Spleen (tissue), 7 donors: ENCODE results near the gene FBXO33.

Experiments used
- CTCF ChIP-seq, 11 experiments: fragments of 200-600 bp in 7 of 11; fragments of 450-650 bp in 4 of 11; sonication (generic) in 4 of 11; IDR thresholded peaks in 8 of 11; conservative IDR thresholded peaks in 3 of 11; 1 replicate in 7 of 11; 2 replicates in 4 of 11; pipeline versions ENCODE4 v1.4.0 to v1.8.0; 2016 to 2021; ENCODE audit warnings: antibody characterized with exemption in 11 of 11, inconsistent platforms in 4 of 11, mild to moderate bottlenecking in 1 of 11
- POLR2A ChIP-seq, 3 donors: fragments of 450-650 bp; IDR thresholded peaks; one replicate each; pipeline ENCODE4 v1.5.1; 2017; ENCODE audit warnings: antibody characterized with exemption in 3 of 3, mild to moderate bottlenecking in 1 of 3
- donor health status: DM: no; HTN: no; CAD: no; lungs with moderate emphysema.
- donor health status: DM: no; HTN: no; CAD: no.
- donor health status: DM: no; HTN: no; CAD: no.

- TF ChIP-seq CTCF (IDR thresholded peaks at IDR 0.05 in 8 of 11, conservative IDR thresholded peaks at IDR 0.05 in 3 of 11) (no peak), POLR2A (IDR thresholded peaks at IDR 0.05) (no peak)
Observed at GRCh38 chr14:39459795-39460478, 27.7 kb upstream of the FBXO33 start.
